Mesenchymal stem cell (in vitro differentiated cells and primary cell): ENCODE data around the gene HDAC1.
"Not testable (repeated sequence)": the region's sequence is repeated elsewhere in the genome, so short reads cannot be mapped to it uniquely, and the experiment has no call there.

Source experiments
- DNase-seq: peaks from one replicate; pipeline ENCODE4 v3.0.0-alpha.2; 2013
- H2AFZ ChIP-seq: one replicate; pipeline ENCODE4 v1.6.1; 2013; ENCODE audit warnings: low read depth, mild to moderate bottlenecking, control low read depth, inconsistent platforms, low read length, moderate library complexity
- H2AK5ac ChIP-seq: 2 replicates; pipeline ENCODE4 v1.6.1; 2013; ENCODE audit warnings: low read length, moderate library complexity, mild to moderate bottlenecking, inconsistent platforms; ENCODE audit not compliant: severe bottlenecking
- H2BK120ac ChIP-seq: one replicate; pipeline ENCODE4 v1.6.1; 2013; ENCODE audit warnings: low read depth, mild to moderate bottlenecking, inconsistent platforms, low read length, moderate library complexity
- H2BK12ac ChIP-seq, 2 experiments: one replicate each; pipeline ENCODE4 v1.6.1; 2013; ENCODE audit warnings: inconsistent platforms in 2 of 2, low read length in 2 of 2, mild to moderate bottlenecking in 2 of 2, moderate library complexity in 2 of 2, control low read depth in 1 of 2
- H2BK15ac ChIP-seq: one replicate; pipeline ENCODE4 v1.6.1; 2013; ENCODE audit warnings: mild to moderate bottlenecking, low read depth, inconsistent platforms; ENCODE audit not compliant: poor library complexity, severe bottlenecking
- H2BK5ac ChIP-seq: 2 replicates; pipeline ENCODE4 v1.6.1; 2013; ENCODE audit warnings: low read depth, mild to moderate bottlenecking, low read length, control low read depth, inconsistent platforms; ENCODE audit not compliant: poor library complexity, severe bottlenecking
- H3K14ac ChIP-seq, 2 experiments: one replicate each; pipeline ENCODE4 v1.6.1; 2013; ENCODE audit warnings: inconsistent platforms in 2 of 2, low read length in 2 of 2, control low read depth in 1 of 2, mild to moderate bottlenecking in 1 of 2, moderate library complexity in 1 of 2
- H3K18ac ChIP-seq, 2 experiments: one replicate each; pipeline ENCODE4 v1.6.1; 2013; ENCODE audit warnings: inconsistent platforms in 2 of 2, low read length in 2 of 2, control low read depth in 1 of 2, low read depth in 1 of 2, mild to moderate bottlenecking in 1 of 2
- H3K23ac ChIP-seq, 2 experiments: one replicate each; pipeline ENCODE4 v1.6.1; 2013; ENCODE audit warnings: inconsistent platforms in 2 of 2, low read length in 2 of 2, mild to moderate bottlenecking in 2 of 2, moderate library complexity in 2 of 2, control low read depth in 1 of 2
- H3K27ac ChIP-seq: 2 replicates; pipeline ENCODE4 v1.5.1; 2013; ENCODE audit warnings: mild to moderate bottlenecking, moderate library complexity, low read length, control low read depth, inconsistent platforms; ENCODE audit not compliant: poor library complexity, severe bottlenecking
- H3K27me3 ChIP-seq, 2 experiments: 2 replicates each; pipeline versions ENCODE4 v1.6.1 to v1.7.0; 2013; ENCODE audit warnings: low read length in 2 of 2, mild to moderate bottlenecking in 2 of 2, moderate library complexity in 2 of 2, control low read depth in 1 of 2, inconsistent platforms in 1 of 2; ENCODE audit not compliant: control insufficient read depth in 1 of 2, insufficient read depth in 1 of 2
- H3K36me3 ChIP-seq, 2 experiments: 2 replicates each; pipeline versions ENCODE4 v1.6.1 to v1.7.0; 2013; ENCODE audit warnings: low read length in 2 of 2, control low read depth in 1 of 2, inconsistent platforms in 1 of 2, low read depth in 1 of 2, mild to moderate bottlenecking in 1 of 2; ENCODE audit not compliant: insufficient read depth in 2 of 2, control insufficient read depth in 1 of 2
- H3K4ac ChIP-seq, 2 experiments: one replicate each; pipeline ENCODE4 v1.6.1; 2013; ENCODE audit warnings: inconsistent platforms in 2 of 2, low read length in 2 of 2, mild to moderate bottlenecking in 2 of 2, moderate library complexity in 2 of 2, control low read depth in 1 of 2, low read depth in 1 of 2
- H3K4me1 ChIP-seq: 2 replicates; pipeline ENCODE4 v1.6.1; 2013; ENCODE audit warnings: low read depth, low read length, control low read depth; ENCODE audit not compliant: control insufficient read depth, insufficient read depth
- H3K4me2 ChIP-seq: 2 replicates; pipeline ENCODE4 v1.6.1; 2013; ENCODE audit warnings: low read length, mild to moderate bottlenecking, inconsistent platforms; ENCODE audit not compliant: poor library complexity, severe bottlenecking
- H3K4me3 ChIP-seq, 2 experiments: 2 replicates each; pipeline versions ENCODE4 v1.5.1 to v1.7.0; 2013; ENCODE audit warnings: low read length in 2 of 2, mild to moderate bottlenecking in 2 of 2, control low read depth in 1 of 2, low read depth in 1 of 2; ENCODE audit not compliant: insufficient read depth in 1 of 2
- H3K79me1 ChIP-seq: replicated peaks from 2 replicates; pipeline ENCODE4 v1.6.1; 2013; ENCODE audit warnings: mild to moderate bottlenecking, control low read depth, low read length, inconsistent platforms; ENCODE audit not compliant: poor library complexity, severe bottlenecking
- H3K9ac ChIP-seq: 2 replicates; pipeline ENCODE4 v1.7.0; 2013; ENCODE audit warnings: mild to moderate bottlenecking, low read length, moderate library complexity
- H3K9me3 ChIP-seq: 2 replicates; pipeline ENCODE4 v1.7.0; 2013; ENCODE audit warnings: mild to moderate bottlenecking, low read length; ENCODE audit not compliant: control insufficient read depth
- H4K8ac ChIP-seq: one replicate; pipeline ENCODE4 v1.6.1; 2013; ENCODE audit warnings: inconsistent platforms, mild to moderate bottlenecking, low read length, moderate library complexity
- H4K91ac ChIP-seq: one replicate; pipeline ENCODE4 v1.6.1; 2013; ENCODE audit warnings: mild to moderate bottlenecking, low read length, inconsistent platforms
- WGBS: methylation state at CpG from one replicate; pipeline ENCODE4 v1.1.7; 2013; ENCODE audit warnings: mixed read lengths; 5-methylcytosine and 5-hydroxymethylcytosine counted together

HDAC1 gene

GRCh38 chr1:32286763-32287162, 5.1 kb upstream of the HDAC1 start:
- Histone ChIP-seq H3K14ac (no peak overlapping the region), H3K4ac (no peak overlapping the region), H3K27me3 (no peaks in the 10 kb centered on the region), H2BK120ac (no peak overlapping the region), H2BK12ac (no peak overlapping the region), H2AK5ac (no peak overlapping the region), H3K9ac (no peak overlapping the region), H2AFZ (no peak overlapping the region), H4K91ac (no peak overlapping the region), H2BK5ac (no peak overlapping the region), H2BK15ac (no peak overlapping the region), H3K18ac (no peak overlapping the region), H3K9me3 (no peaks in the 10 kb centered on the region), H3K36me3 (no peaks in the 10 kb centered on the region), H3K27ac (no peak overlapping the region), H3K4me1 (no peaks in the 10 kb centered on the region), H3K23ac (no peak overlapping the region), H4K8ac (no peak overlapping the region), H3K79me1 (no peaks in the 10 kb centered on the region), H3K4me2 (no peak overlapping the region), H3K4me3 (no peak overlapping the region)
- 99% methylated on average over 2 of the region's 4 CpGs for WGBS
- DNase-seq, result no peak

GRCh38 chr1:32289256-32289655, 2.6 kb upstream of the HDAC1 start:
- no peak overlapping the region for H2BK15ac ChIP-seq
- no peak overlapping the region for H2AK5ac ChIP-seq
- H3K36me3 ChIP-seq, result no peaks in the 10 kb centered on the region
- no peak overlapping the region for H3K14ac ChIP-seq
- no peak overlapping the region for H2BK12ac ChIP-seq
- no peak overlapping the region for H3K27ac ChIP-seq
- no peak overlapping the region for H4K8ac ChIP-seq
- H2BK120ac ChIP-seq, result no peak overlapping the region
- no peak overlapping the region for H3K9ac ChIP-seq
- H3K79me1 ChIP-seq, result peaks cover 1% of the 10 kb centered on the region
- H2BK5ac ChIP-seq, result no peak overlapping the region
- no peak overlapping the region for H3K4ac ChIP-seq
- no peak overlapping the region for H3K4me2 ChIP-seq
- H3K4me1 ChIP-seq, result peaks cover 5% of the 10 kb centered on the region
- no peak overlapping the region for H2AFZ ChIP-seq
- no peaks in the 10 kb centered on the region for H3K9me3 ChIP-seq
- H4K91ac ChIP-seq, result no peak overlapping the region
- H3K18ac ChIP-seq, result no peak overlapping the region
- 99% methylated on average over 2 of the region's 7 CpGs for WGBS
- no peak overlapping the region for H3K23ac ChIP-seq
- H3K27me3 ChIP-seq, result no peaks in the 10 kb centered on the region
- DNase-seq, result no peak
- H3K4me3 ChIP-seq, result no peak overlapping the region

- Histone ChIP-seq H4K91ac (no peak overlapping the region), H2BK15ac (no peak overlapping the region), H2BK120ac (no peak overlapping the region), H4K8ac (no peak overlapping the region), H3K4ac (peak overlapping the region in 1 of 2 experiments; percentile 6), H3K14ac (no peak overlapping the region), H2AFZ (no peak overlapping the region), H2BK12ac (peak overlapping the region in 1 of 2 experiments; percentile 3), H3K27ac (peak overlapping the region; percentile 58), H3K4me3 (peak overlapping the region in 1 of 2 experiments; percentile 94), H3K36me3 (peaks cover 0 to 3% of the 10 kb centered on the region in 2 experiments), H3K9me3 (no peaks in the 10 kb centered on the region), H3K79me1 (peaks cover 2% of the 10 kb centered on the region), H3K4me2 (peak overlapping the region; percentile 26), H3K9ac (peak overlapping the region; percentile 87), H3K18ac (no peak overlapping the region), H3K23ac (no peak overlapping the region), H2BK5ac (peak overlapping the region; percentile 10), H3K27me3 (no peaks in the 10 kb centered on the region), H2AK5ac (peak overlapping the region; percentile 53), H3K4me1 (peaks cover 7% of the 10 kb centered on the region)
- DNase-seq, result peak; percentile 45
- WGBS, result 77% methylated on average over 8 of the region's 10 CpGs
Measured at GRCh38 chr1:32291145-32291707, 657 bp upstream of the HDAC1 start.

- not testable (repeated sequence) for H3K4me2 ChIP-seq, H3K18ac ChIP-seq, H4K8ac ChIP-seq, H2AK5ac ChIP-seq, H2BK12ac ChIP-seq, H3K4ac ChIP-seq, H3K4me1 ChIP-seq, H2AFZ ChIP-seq, H3K14ac ChIP-seq, H4K91ac ChIP-seq, DNase-seq, H3K27ac ChIP-seq, H2BK15ac ChIP-seq, H3K9ac ChIP-seq, H3K23ac ChIP-seq, H2BK120ac ChIP-seq, H3K4me3 ChIP-seq, H2BK5ac ChIP-seq, H3K9me3 ChIP-seq, H3K27me3 ChIP-seq
- Histone ChIP-seq H3K79me1 (peaks cover 13% of the 10 kb centered on the region), H3K36me3 (peaks cover 7 to 14% of the 10 kb centered on the region in 2 experiments)
- 98% methylated on average over 16 of the region's 16 CpGs for WGBS
Measured at GRCh38 chr1:32298211-32298610, 6.3 kb downstream of the HDAC1 start.
